Measurements from ENCODE around the gene ZSWIM9. TPM values are rescaled to one million over a fixed set of nuclear protein-coding genes. Genes with fewer than 3 reads are reported as not detected.

ZSWIM9 gene
- total and polyA plus RNA-seq, 8 donors, result 6.5 to 11.4 (median 9.5) TPM

GRCh38 chr19:48152551-48152950 is 17.9 kb upstream of the ZSWIM9 start:
- H3K27me3 ChIP-seq, result no peaks in the 10 kb centered on the region
- H3K4me1 ChIP-seq, result no peaks in the 10 kb centered on the region
- peak; percentile 84 to 85 for TF ChIP-seq CTCF (IDR thresholded peaks at IDR 0.05)
- peaks cover 0 to 55% of the 10 kb centered on the region in 2 donors for H3K36me3 ChIP-seq
- DNase-seq, result peak in 3 of 4 donors; percentile 43 to 52 (median 45)
- intact Hi-C loops (cut with DNase I), result no loop called here
- no peak overlapping the region for H3K4me3 ChIP-seq
- peak; percentile 80 for ATAC-seq
- no peak overlapping the region for H3K27ac ChIP-seq
- no peaks in the 10 kb centered on the region for H3K9me3 ChIP-seq

GRCh38 chr19:48154003-48154402 is 16.5 kb upstream of the ZSWIM9 start:
- DNase-seq, result peak in 1 of 4 donors; percentile 12
- TF ChIP-seq CTCF (IDR thresholded peaks at IDR 0.05), result no peak
- intact Hi-C loops (cut with DNase I), result no loop called here
- Histone ChIP-seq H3K27ac (no peak overlapping the region), H3K4me3 (no peak overlapping the region), H3K27me3 (no peaks in the 10 kb centered on the region), H3K36me3 (peaks cover 0 to 58% of the 10 kb centered on the region in 2 donors), H3K4me1 (no peaks in the 10 kb centered on the region), H3K9me3 (no peaks in the 10 kb centered on the region)
- ATAC-seq, result no peak

- no peak for TF ChIP-seq CTCF (IDR thresholded peaks at IDR 0.05)
- Histone ChIP-seq H3K36me3 (peaks cover 0 to 67% of the 10 kb centered on the region in 2 donors), H3K4me1 (no peaks in the 10 kb centered on the region), H3K27me3 (no peaks in the 10 kb centered on the region), H3K4me3 (no peak overlapping the region), H3K9me3 (no peaks in the 10 kb centered on the region), H3K27ac (no peak overlapping the region)
- DNase-seq, result peak in 1 of 4 donors; percentile 42
- no peak for ATAC-seq
- intact Hi-C loops (cut with DNase I), result no loop called here
Observed at GRCh38 chr19:48158210-48158790, 12.2 kb upstream of the ZSWIM9 start.

DNA sequence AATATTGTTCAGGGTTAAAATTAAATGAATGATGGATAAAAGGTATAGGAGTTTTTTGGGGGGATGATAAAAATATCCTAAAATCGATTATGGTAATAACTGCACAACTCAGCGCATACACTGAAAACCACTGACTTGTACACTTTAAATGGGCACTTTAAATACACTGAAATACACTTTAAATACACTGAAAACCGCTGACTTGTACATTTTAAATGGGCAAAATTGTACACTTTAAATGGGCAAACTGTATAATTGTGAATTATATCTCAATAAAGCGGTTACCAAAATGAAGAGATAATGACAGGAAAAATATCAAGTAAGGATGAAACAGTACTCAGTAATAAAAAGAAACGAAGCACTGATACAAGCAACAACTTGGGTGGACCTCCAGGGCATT is 1.8 kb upstream of the ZSWIM9 start:
- intact Hi-C loops (cut with DNase I), result loop anchor here in 1 of 2 donors (10.0 kb wide), 1 partner anchor 64 kb away; no protein-coding TSS in a partner anchor
- H3K27ac ChIP-seq, result no peak overlapping the region
- no peaks in the 10 kb centered on the region for H3K27me3 ChIP-seq

More for the DNA sequence above, 1.8 kb upstream of the ZSWIM9 start:
- TF ChIP-seq CTCF (IDR thresholded peaks at IDR 0.05), result no peak
- Histone ChIP-seq H3K4me3 (no peak overlapping the region), H3K36me3 (peaks cover 0 to 27% of the 10 kb centered on the region in 2 donors), H3K4me1 (peaks cover 7 to 21% of the 10 kb centered on the region in 2 donors), H3K9me3 (no peaks in the 10 kb centered on the region)
- DNase-seq, result no peak
- no peak for ATAC-seq
